Smooth muscle cell (in vitro differentiated cells): Measurements from ENCODE around the gene LIPT1. TPM values are rescaled to one million over a fixed set of nuclear protein-coding genes. Genes with fewer than 3 reads are reported as not detected.

Source experiments
- DNase-seq: peaks from one replicate; lab custom pipeline; 2025; ENCODE audit not compliant: unreplicated experiment; lab: John Stamatoyannopoulos, UW
- H2AFZ ChIP-seq: fragments of 200-600 bp; sonication (generic); 2 replicates; pipeline ENCODE4 v1.6.0; 2016; ENCODE audit warnings: antibody characterized with exemption, low read depth, mild to moderate bottlenecking
- H3F3A ChIP-seq: fragments of 200-600 bp; sonication (generic); 2 replicates; pipeline ENCODE4 v1.6.0; 2017; ENCODE audit warnings: antibody characterized with exemption, low read depth
- H3K27ac ChIP-seq: fragments of 200-600 bp; sonication (generic); 2 replicates; pipeline ENCODE4 v1.5.1; 2016; ENCODE audit warnings: low read depth, mild to moderate bottlenecking
- H3K27me3 ChIP-seq: fragments of 200-600 bp; sonication (generic); 2 replicates; pipeline ENCODE4 v1.6.1; 2016; ENCODE audit warnings: low read depth, mild to moderate bottlenecking
- H3K36me3 ChIP-seq: fragments of 200-600 bp; sonication (generic); 2 replicates; pipeline ENCODE4 v1.5.1; 2016; ENCODE audit warnings: low read depth
- H3K4me1 ChIP-seq: fragments of 200-600 bp; sonication (generic); 2 replicates; pipeline ENCODE4 v1.5.1; 2016; ENCODE audit warnings: low read depth
- H3K4me2 ChIP-seq: fragments of 200-600 bp; sonication (generic); 2 replicates; pipeline ENCODE4 v1.6.0; 2016; ENCODE audit warnings: mild to moderate bottlenecking
- H3K4me3 ChIP-seq: fragments of 200-600 bp; sonication (generic); 2 replicates; pipeline ENCODE4 v1.5.1; 2016; ENCODE audit warnings: mild to moderate bottlenecking
- H3K79me2 ChIP-seq: fragments of 200-600 bp; sonication (generic); 2 replicates; pipeline ENCODE4 v1.6.0; 2016; ENCODE audit warnings: low read depth, mild to moderate bottlenecking
- H3K9ac ChIP-seq: fragments of 200-600 bp; sonication (generic); 2 replicates; pipeline ENCODE4 v1.6.0; 2016; ENCODE audit warnings: low read depth
- H3K9me3 ChIP-seq: fragments of 200-600 bp; sonication (generic); replicated peaks from 2 replicates; pipeline ENCODE4 v1.5.1; 2016; ENCODE audit warnings: low read depth
- H4K20me1 ChIP-seq: fragments of 200-600 bp; sonication (generic); 2 replicates; pipeline ENCODE4 v1.6.0; 2016; ENCODE audit warnings: low read depth
- WGBS: methylation state at CpG from one replicate; pipeline ENCODE4 v1.1.7; 2016; ENCODE audit warnings: low lambda C conversion rate; 5-methylcytosine and 5-hydroxymethylcytosine counted together
- polyA plus RNA-seq: library from polyadenylated mRNA; unstranded; fragments of >200 nt; fragmentation: Nextera tagmentation; extraction: Ambion mirVana; gene quantifications from 2 replicates; pipeline ENCODE4 v1.2.1, GENCODE V29; 2016
- total RNA-seq: library from RNA; depleted of rRNA; stranded (reverse); fragments of >200 nt; gene quantifications from 2 replicates; pipeline ENCODE4 v1.2.3, GENCODE V29; 2014
- TF ChIP-seq, protein P1 (sequence below): fragments of 200-600 bp; sonication (generic); IDR thresholded peaks from 2 replicates; pipeline ENCODE4 v1.5.1; 2017; ENCODE audit warnings: borderline replicate concordance, mild to moderate bottlenecking, antibody characterized with exemption; ENCODE audit not compliant: insufficient read depth, poor library complexity, severe bottlenecking

Gene LIPT1
- total and polyA plus RNA-seq, 2 experiments from 2014 or later = 1.5 to 3.0 TPM

DNA sequence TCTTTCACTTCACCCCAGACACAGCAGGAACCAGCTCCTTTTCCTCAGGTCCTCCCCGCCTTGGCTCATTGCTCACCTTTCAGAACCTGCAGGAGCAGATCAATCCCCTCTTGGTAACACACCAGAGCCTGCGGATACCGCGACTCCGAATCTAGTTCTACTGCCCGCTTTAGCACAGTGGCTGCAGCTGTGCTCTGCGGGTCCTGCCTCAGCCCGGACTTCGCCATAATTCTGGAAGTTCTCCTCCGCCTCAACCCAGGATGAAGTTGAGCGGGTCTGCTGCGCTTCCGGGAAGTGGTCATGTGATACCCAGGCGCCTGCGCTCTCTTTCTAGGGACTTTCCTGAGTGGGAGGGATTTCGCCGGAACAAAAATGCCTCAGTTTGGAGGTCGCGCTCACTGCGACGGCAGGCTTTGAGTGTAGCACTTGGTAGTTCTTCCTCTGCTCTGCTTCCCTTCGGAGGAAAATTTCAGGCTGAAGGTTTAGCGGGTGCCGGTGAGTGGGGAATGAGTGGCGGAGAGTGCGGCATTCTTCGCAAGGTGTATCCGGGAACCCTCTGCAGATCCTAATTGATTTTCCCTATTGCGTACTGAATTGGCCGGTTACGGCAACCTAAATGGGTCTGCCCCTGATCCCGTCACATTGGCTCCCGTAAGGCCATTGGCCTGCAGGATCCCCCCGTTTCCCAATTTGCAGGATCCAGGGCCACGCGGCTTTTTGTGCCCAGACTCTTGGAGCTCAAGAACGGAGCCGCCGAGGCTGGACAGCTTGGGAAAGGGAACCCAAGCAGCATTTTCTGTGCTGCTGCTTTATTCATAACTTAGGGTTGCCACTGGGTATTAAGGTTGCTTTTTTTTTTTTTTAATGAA is 26.2 kb downstream of the LIPT1 start, which contains the start of the genes MITD1 and MRPL30:
Gene MITD1 (minus strand): TSS at position 304 of the 869 bp plus-strand sequence. CDS start 77 bp downstream, at position 227.
Gene MRPL30 (plus strand): TSS at position 430 of the 869 bp plus-strand sequence. CDS start 5,020 bp downstream, outside the sequence.
- Histone ChIP-seq H3K36me3 (no peaks in the 10 kb centered on the region), H3F3A (no peaks in the 10 kb centered on the region), H3K79me2 (peaks cover 69% of the 10 kb centered on the region), H3K27me3 (no peaks in the 10 kb centered on the region), H3K4me2 (peak within 1 kb of the TSS; percentile 94), H3K9me3 (no peaks in the 10 kb centered on the region), H3K9ac (peak within 1 kb of the TSS; percentile 88), H3K4me1 (peaks cover 17% of the 10 kb centered on the region), H2AFZ (peak within 1 kb of the TSS; percentile 90), H4K20me1 (peaks cover 17% of the 10 kb centered on the region), H3K27ac (peak within 1 kb of the TSS; percentile 71), H3K4me3 (peak within 1 kb of the TSS; percentile 82)
- TF ChIP-seq, protein P1, sequence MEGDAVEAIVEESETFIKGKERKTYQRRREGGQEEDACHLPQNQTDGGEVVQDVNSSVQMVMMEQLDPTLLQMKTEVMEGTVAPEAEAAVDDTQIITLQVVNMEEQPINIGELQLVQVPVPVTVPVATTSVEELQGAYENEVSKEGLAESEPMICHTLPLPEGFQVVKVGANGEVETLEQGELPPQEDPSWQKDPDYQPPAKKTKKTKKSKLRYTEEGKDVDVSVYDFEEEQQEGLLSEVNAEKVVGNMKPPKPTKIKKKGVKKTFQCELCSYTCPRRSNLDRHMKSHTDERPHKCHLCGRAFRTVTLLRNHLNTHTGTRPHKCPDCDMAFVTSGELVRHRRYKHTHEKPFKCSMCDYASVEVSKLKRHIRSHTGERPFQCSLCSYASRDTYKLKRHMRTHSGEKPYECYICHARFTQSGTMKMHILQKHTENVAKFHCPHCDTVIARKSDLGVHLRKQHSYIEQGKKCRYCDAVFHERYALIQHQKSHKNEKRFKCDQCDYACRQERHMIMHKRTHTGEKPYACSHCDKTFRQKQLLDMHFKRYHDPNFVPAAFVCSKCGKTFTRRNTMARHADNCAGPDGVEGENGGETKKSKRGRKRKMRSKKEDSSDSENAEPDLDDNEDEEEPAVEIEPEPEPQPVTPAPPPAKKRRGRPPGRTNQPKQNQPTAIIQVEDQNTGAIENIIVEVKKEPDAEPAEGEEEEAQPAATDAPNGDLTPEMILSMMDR = no peak
- DNase-seq = peak; percentile 73
- WGBS = under 1% methylated on average over 39 of the region's 39 CpGs

DNA sequence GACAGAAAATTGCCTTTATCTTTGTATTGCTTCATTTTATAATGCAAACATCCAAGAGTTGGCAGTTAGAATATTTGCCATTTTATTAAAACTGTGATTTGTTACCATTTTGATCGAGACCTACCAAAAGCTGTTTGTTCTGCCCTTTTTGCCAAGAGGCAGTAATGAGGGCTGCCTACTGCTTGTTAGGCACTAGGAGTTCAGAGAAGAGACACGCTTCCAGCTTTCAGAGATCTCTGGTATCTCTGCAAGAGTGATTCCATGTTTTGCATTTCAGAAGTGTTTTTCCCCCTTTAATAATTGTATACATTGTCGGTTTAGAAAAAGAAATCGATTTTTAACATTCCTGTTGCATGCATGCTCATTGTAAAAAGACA is 26.8 kb downstream of the LIPT1 start:
- Histone ChIP-seq H3K9me3 (no peaks in the 10 kb centered on the region), H3K27me3 (no peaks in the 10 kb centered on the region), H3F3A (no peaks in the 10 kb centered on the region), H2AFZ (peak overlapping the region; percentile 90), H3K4me3 (peak overlapping the region; percentile 82), H3K27ac (peak overlapping the region; percentile 71), H3K79me2 (peaks cover 76% of the 10 kb centered on the region), H3K4me1 (peaks cover 17% of the 10 kb centered on the region), H3K9ac (peak overlapping the region; percentile 88), H4K20me1 (peaks cover 17% of the 10 kb centered on the region), H3K4me2 (peak overlapping the region; percentile 94), H3K36me3 (no peaks in the 10 kb centered on the region)
- TF ChIP-seq, protein P1 = no peak
- DNase-seq = no peak
- 5% methylated on average over 4 of the region's 4 CpGs for WGBS

- Histone ChIP-seq H3K79me2 (peaks cover 87% of the 10 kb centered on the region), H3K4me3 (no peak overlapping the region), H3K4me2 (no peak overlapping the region), H3K4me1 (peaks cover 17% of the 10 kb centered on the region), H3K27me3 (no peaks in the 10 kb centered on the region), H3F3A (no peaks in the 10 kb centered on the region), H3K27ac (no peak overlapping the region), H2AFZ (no peak overlapping the region), H3K9ac (no peak overlapping the region), H4K20me1 (peaks cover 17% of the 10 kb centered on the region), H3K9me3 (no peaks in the 10 kb centered on the region), H3K36me3 (no peaks in the 10 kb centered on the region)
- TF ChIP-seq, protein P1 = no peak
- no peak for DNase-seq
- WGBS = 100% methylated on average over 3 of the region's 3 CpGs
These were observed 28.3 kb downstream of the LIPT1 start for GRCh38 chr2:99183025-99183424.

DNA sequence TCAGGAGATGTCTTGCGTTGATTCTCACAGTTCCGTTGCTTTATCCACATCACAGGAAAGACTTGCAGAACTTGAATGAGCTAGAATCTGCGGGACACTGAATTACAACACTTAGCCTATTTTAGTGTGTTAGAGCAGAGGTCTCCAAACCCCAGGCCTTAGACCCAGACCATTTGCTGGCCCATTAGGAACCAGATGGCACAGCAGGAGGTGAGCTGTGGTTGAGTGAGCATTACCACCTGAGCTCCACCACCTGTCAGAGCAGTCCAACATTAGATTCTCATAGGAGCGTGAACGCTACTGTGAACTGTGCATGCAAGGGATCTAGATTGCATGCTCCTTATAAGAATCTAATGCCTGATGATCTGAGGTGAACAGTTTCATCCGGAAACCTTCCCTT is 30.0 kb downstream of the LIPT1 start:
- 92% methylated on average over 6 of the region's 6 CpGs for WGBS
- no peak overlapping the region for H3K27ac ChIP-seq
- TF ChIP-seq, protein P1 = no peak

More for the DNA sequence above, 30.0 kb downstream of the LIPT1 start:
- Histone ChIP-seq H3K4me3 (no peak overlapping the region), H3K36me3 (no peaks in the 10 kb centered on the region), H3K79me2 (peaks cover 85% of the 10 kb centered on the region), H2AFZ (no peak overlapping the region), H4K20me1 (peaks cover 17% of the 10 kb centered on the region), H3K9ac (no peak overlapping the region), H3K4me2 (no peak overlapping the region), H3K4me1 (peaks cover 16% of the 10 kb centered on the region), H3K27me3 (no peaks in the 10 kb centered on the region), H3K9me3 (no peaks in the 10 kb centered on the region), H3F3A (no peaks in the 10 kb centered on the region)
- no peak for DNase-seq
